ENCODE results near the gene TNRC18. TPM values are rescaled to one million over a fixed set of nuclear protein-coding genes. Genes with fewer than 3 reads are reported as not detected.

TNRC18 gene
- total and polyA plus RNA-seq, 9 of the 15 experiments (the other 6 are each of a cell fraction or from before 2014, with no cell fraction given), result 0.03 to 43.2 (median 18.0) TPM

DNA sequence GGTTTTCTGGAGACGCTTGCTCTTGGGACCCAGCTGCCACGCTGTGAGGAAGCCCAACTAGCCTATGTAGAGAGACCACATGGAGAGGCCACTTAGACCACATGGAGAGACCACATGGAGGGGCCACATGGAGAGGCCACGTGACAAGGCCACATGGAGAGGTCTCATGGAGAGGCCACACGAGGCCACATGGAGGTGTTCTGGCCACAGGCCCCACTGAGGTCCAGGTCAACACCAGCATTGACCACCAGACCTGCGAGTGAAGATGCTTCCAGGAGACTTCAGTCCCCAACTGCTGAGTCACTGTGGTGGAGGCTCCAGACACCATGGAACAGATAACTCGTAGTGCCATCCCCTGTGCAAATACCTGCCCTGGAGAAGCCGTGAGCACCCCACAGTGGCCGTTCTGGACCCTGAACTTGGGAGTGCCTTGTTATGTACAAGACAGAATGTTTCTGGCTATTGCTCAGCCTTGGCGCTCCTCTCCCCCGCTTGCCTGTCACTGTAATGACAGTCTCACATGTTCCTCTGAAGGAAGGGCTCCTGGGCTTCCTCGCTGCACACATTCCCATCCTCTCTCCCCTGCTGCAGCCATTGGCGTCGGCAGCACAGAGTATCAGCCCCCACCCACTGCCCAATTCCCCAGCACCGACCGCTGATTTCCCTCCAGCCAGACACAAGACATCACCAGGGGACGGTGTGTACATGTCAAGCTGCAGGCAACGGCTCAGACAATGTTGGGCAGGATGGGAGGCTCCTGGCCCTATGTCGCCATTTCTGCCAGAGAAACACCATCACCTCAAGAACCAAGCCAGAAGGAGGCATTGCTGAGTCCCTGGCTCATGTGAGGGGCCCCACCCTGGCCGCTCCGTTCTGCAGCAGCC is 49.0 kb upstream of the TNRC18 start (continued):
- TF ChIP-seq, protein P1, sequence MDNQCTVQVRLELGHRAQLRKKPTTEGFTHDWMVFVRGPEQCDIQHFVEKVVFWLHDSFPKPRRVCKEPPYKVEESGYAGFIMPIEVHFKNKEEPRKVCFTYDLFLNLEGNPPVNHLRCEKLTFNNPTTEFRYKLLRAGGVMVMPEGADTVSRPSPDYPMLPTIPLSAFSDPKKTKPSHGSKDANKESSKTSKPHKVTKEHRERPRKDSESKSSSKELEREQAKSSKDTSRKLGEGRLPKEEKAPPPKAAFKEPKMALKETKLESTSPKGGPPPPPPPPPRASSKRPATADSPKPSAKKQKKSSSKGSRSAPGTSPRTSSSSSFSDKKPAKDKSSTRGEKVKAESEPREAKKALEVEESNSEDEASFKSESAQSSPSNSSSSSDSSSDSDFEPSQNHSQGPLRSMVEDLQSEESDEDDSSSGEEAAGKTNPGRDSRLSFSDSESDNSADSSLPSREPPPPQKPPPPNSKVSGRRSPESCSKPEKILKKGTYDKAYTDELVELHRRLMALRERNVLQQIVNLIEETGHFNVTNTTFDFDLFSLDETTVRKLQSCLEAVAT (IDR thresholded peaks at IDR 0.05), result 0 out of 4 replicates have a peak, but pooled peaks of 1 of the 2 experiments have one; percentile 43
- peak; percentile 24; the same call in 1 of the 2 replicates for TF ChIP-seq NFIC (IDR thresholded peaks at IDR 0.05)
- TF ChIP-seq EZH2 (IDR thresholded peaks at IDR 0.05; ENCODE audit: borderline replicate concordance, low read depth, low read length), result no peak
- TF ChIP-seq, protein P2, sequence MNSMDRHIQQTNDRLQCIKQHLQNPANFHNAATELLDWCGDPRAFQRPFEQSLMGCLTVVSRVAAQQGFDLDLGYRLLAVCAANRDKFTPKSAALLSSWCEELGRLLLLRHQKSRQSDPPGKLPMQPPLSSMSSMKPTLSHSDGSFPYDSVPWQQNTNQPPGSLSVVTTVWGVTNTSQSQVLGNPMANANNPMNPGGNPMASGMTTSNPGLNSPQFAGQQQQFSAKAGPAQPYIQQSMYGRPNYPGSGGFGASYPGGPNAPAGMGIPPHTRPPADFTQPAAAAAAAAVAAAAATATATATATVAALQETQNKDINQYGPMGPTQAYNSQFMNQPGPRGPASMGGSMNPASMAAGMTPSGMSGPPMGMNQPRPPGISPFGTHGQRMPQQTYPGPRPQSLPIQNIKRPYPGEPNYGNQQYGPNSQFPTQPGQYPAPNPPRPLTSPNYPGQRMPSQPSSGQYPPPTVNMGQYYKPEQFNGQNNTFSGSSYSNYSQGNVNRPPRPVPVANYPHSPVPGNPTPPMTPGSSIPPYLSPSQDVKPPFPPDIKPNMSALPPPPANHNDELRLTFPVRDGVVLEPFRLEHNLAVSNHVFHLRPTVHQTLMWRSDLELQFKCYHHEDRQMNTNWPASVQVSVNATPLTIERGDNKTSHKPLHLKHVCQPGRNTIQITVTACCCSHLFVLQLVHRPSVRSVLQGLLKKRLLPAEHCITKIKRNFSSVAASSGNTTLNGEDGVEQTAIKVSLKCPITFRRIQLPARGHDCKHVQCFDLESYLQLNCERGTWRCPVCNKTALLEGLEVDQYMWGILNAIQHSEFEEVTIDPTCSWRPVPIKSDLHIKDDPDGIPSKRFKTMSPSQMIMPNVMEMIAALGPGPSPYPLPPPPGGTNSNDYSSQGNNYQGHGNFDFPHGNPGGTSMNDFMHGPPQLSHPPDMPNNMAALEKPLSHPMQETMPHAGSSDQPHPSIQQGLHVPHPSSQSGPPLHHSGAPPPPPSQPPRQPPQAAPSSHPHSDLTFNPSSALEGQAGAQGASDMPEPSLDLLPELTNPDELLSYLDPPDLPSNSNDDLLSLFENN (IDR thresholded peaks at IDR 0.05; ENCODE audit: low read depth in 2 of 2, low read length in 2 of 2), result peak in 1 of 2 experiments; percentile 36; a peak in 1 of 4 replicates
- TF ChIP-seq MTF1 (CRISPR knock-in tag; IDR thresholded peaks at IDR 0.05; ENCODE audit: borderline replicate concordance), result no peak
- no peak for TF ChIP-seq ZNF184 (CRISPR knock-in tag; IDR thresholded peaks at IDR 0.05)
- peak; percentile 89 for TF ChIP-seq CEBPG (CRISPR knock-in tag; IDR thresholded peaks at IDR 0.05)
- no peak for TF ChIP-seq CEBPG (tag; conservative IDR thresholded peaks at IDR 0.05 in 1 of 2, IDR thresholded peaks at IDR 0.05 in 1 of 2)
- 0 out of 2 replicates have a peak, but pooled peaks have one; percentile 52 for TF ChIP-seq TARDBP (IDR thresholded peaks at IDR 0.05)
- peak; percentile 64 for TF ChIP-seq TCF3 (CRISPR knock-in tag; IDR thresholded peaks at IDR 0.05)
- peak; percentile 92 for TF ChIP-seq MAFF (IDR thresholded peaks at IDR 0.05; ENCODE audit: low read length)
- peak; percentile 80 for TF ChIP-seq SMAD4 (CRISPR knock-in tag; conservative IDR thresholded peaks at IDR 0.05)
- no peak for TF ChIP-seq ZNF57 (CRISPR knock-in tag; IDR thresholded peaks at IDR 0.05)
- TF ChIP-seq, protein P3, sequence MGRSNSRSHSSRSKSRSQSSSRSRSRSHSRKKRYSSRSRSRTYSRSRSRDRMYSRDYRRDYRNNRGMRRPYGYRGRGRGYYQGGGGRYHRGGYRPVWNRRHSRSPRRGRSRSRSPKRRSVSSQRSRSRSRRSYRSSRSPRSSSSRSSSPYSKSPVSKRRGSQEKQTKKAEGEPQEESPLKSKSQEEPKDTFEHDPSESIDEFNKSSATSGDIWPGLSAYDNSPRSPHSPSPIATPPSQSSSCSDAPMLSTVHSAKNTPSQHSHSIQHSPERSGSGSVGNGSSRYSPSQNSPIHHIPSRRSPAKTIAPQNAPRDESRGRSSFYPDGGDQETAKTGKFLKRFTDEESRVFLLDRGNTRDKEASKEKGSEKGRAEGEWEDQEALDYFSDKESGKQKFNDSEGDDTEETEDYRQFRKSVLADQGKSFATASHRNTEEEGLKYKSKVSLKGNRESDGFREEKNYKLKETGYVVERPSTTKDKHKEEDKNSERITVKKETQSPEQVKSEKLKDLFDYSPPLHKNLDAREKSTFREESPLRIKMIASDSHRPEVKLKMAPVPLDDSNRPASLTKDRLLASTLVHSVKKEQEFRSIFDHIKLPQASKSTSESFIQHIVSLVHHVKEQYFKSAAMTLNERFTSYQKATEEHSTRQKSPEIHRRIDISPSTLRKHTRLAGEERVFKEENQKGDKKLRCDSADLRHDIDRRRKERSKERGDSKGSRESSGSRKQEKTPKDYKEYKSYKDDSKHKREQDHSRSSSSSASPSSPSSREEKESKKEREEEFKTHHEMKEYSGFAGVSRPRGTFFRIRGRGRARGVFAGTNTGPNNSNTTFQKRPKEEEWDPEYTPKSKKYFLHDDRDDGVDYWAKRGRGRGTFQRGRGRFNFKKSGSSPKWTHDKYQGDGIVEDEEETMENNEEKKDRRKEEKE (IDR thresholded peaks at IDR 0.05; ENCODE audit: borderline replicate concordance in 1 of 2, control insufficient read depth in 1 of 2, low read depth in 2 of 2, low read length in 1 of 2), result no peak
- TF ChIP-seq PYGO2 (tag; IDR thresholded peaks at IDR 0.05), result no peak
- peak; percentile 31; the same call in 1 of the 2 replicates for TF ChIP-seq TOE1 (IDR thresholded peaks at IDR 0.05; ENCODE audit: borderline replicate concordance)
- no peak for TF ChIP-seq TOE1 (CRISPR knock-in tag; IDR thresholded peaks at IDR 0.05; ENCODE audit: borderline replicate concordance, low read depth)
- peak in 1 of 2 experiments; percentile 28; a peak in 2 of 4 replicates for TF ChIP-seq KDM1A (IDR thresholded peaks at IDR 0.05)
- 0 out of 2 replicates have a peak, but pooled peaks have one; percentile 21 for TF ChIP-seq MYNN (IDR thresholded peaks at IDR 0.05)
- TF ChIP-seq MYNN (CRISPR knock-in tag; IDR thresholded peaks at IDR 0.05), result no peak
